Measurements from ENCODE around the gene FREM1.

FREM1 gene

GRCh38 chr9:14909181-14909580, 1.0 kb downstream of the FREM1 start:
- DNase-seq (ENCODE audit: low spot score), result no peak

- DNase-seq (ENCODE audit: low spot score), result no peak
Observed at GRCh38 chr9:14908295-14909180, 1.7 kb downstream of the FREM1 start.

- DNase-seq (ENCODE audit: low spot score), result no peak
Observed at GRCh38 chr9:14907696-14908095, 2.5 kb downstream of the FREM1 start.

- no peak for DNase-seq (ENCODE audit: low spot score)
Observed at GRCh38 chr9:14907360-14907685, 2.9 kb downstream of the FREM1 start.

GRCh38 chr9:14906644-14907359, 3.4 kb downstream of the FREM1 start:
- no peak for DNase-seq (ENCODE audit: low spot score)

GRCh38 chr9:14906000-14906399, 4.2 kb downstream of the FREM1 start:
- no peak for DNase-seq (ENCODE audit: low spot score)

GRCh38 chr9:14903040-14903439, 7.2 kb downstream of the FREM1 start:
- no peak for DNase-seq (ENCODE audit: low spot score)

- no peak for DNase-seq (ENCODE audit: low spot score)
Observed at GRCh38 chr9:14902561-14902960, 7.7 kb downstream of the FREM1 start.

- no peak for DNase-seq (ENCODE audit: low spot score)
Observed at GRCh38 chr9:14899815-14900193, 10.4 kb downstream of the FREM1 start.

GRCh38 chr9:14899042-14899814, 11.0 kb downstream of the FREM1 start:
- no peak for DNase-seq (ENCODE audit: low spot score)

- DNase-seq (ENCODE audit: low spot score), result peak; percentile 43
Observed at GRCh38 chr9:14895806-14896205, 14.4 kb downstream of the FREM1 start.

- DNase-seq (ENCODE audit: low spot score), result no peak
Observed at GRCh38 chr9:14893280-14893679, 16.9 kb downstream of the FREM1 start.

- no peak for DNase-seq (ENCODE audit: low spot score)
Observed at GRCh38 chr9:14891332-14891731, 18.9 kb downstream of the FREM1 start.

GRCh38 chr9:14889451-14889850, 20.8 kb downstream of the FREM1 start:
- DNase-seq (ENCODE audit: low spot score), result no peak

- no peak for DNase-seq (ENCODE audit: low spot score)
Observed at GRCh38 chr9:14888875-14889274, 21.4 kb downstream of the FREM1 start.

- DNase-seq (ENCODE audit: low spot score), result no peak
Observed at GRCh38 chr9:14888272-14888671, 22.0 kb downstream of the FREM1 start.

GRCh38 chr9:14887149-14887548, 23.1 kb downstream of the FREM1 start:
- DNase-seq (ENCODE audit: low spot score), result no peak

GRCh38 chr9:14883310-14883944, 26.8 kb downstream of the FREM1 start:
- DNase-seq (ENCODE audit: low spot score), result no peak

GRCh38 chr9:14882090-14882489, 28.1 kb downstream of the FREM1 start:
- no peak for DNase-seq (ENCODE audit: low spot score)

- DNase-seq (ENCODE audit: low spot score), result no peak
Observed at GRCh38 chr9:14881006-14881405, 29.2 kb downstream of the FREM1 start.

GRCh38 chr9:14870090-14870489, 40.1 kb downstream of the FREM1 start:
- no peak for DNase-seq (ENCODE audit: low spot score)

- DNase-seq (ENCODE audit: low spot score), result no peak
Observed at GRCh38 chr9:14869671-14870070, 40.6 kb downstream of the FREM1 start.
